SK-N-SH treated with all-trans-retinoic acid at 6 μM for 48 hours (cell line): ENCODE measurements around the gene C16orf54.
"Not testable (repeated sequence)": the region's sequence is repeated elsewhere in the genome, so short reads cannot be mapped to it uniquely, and the experiment has no call there.

ENCODE experiments used
- CSDC2 ChIP-seq: fragments of 250-450 bp; sonication (Bioruptor Pico); IDR thresholded peaks from 2 replicates; pipeline ENCODE4 v1.5.0; 2020; ENCODE audit warnings: mild to moderate bottlenecking, moderate library complexity
- ESRRG ChIP-seq: fragments of 250-450 bp; sonication (Bioruptor Pico); IDR thresholded peaks from 2 replicates; pipeline ENCODE4 v1.6.1; 2021; ENCODE audit warnings: mild to moderate bottlenecking
- ISL1 ChIP-seq: fragments of 250-450 bp; sonication (Bioruptor Pico); IDR thresholded peaks from 2 replicates; pipeline ENCODE4 v2.1.2; 2022; ENCODE audit warnings: mild to moderate bottlenecking, moderate library complexity
- OSR1 ChIP-seq: fragments of 250-450 bp; sonication (Bioruptor Pico); IDR thresholded peaks from 2 replicates; pipeline ENCODE4 v1.8.0; 2022; ENCODE audit warnings: moderate library complexity, mild to moderate bottlenecking, inconsistent platforms
- SNAI2 ChIP-seq: fragments of 250-450 bp; sonication (Bioruptor Pico); IDR thresholded peaks from 2 replicates; pipeline ENCODE4 v1.5.0; 2020; ENCODE audit warnings: mild to moderate bottlenecking, moderate library complexity
- TCF4 ChIP-seq: fragments of 250-450 bp; sonication (Bioruptor Pico); IDR thresholded peaks from 2 replicates; pipeline ENCODE4 v1.8.0; 2021; ENCODE audit warnings: mild to moderate bottlenecking, moderate library complexity, borderline replicate concordance
- ZFP30 ChIP-seq: fragments of 450-650 bp; formaldehyde crosslinking; IDR thresholded peaks from 2 replicates; pipeline ENCODE4 v1.5.0; 2022; ENCODE audit warnings: mild to moderate bottlenecking, moderate library complexity
- TF ChIP-seq, protein P1 (sequence below): fragments of 250-450 bp; sonication (Bioruptor Pico); IDR thresholded peaks from 2 replicates; pipeline ENCODE4 v1.5.1; 2021; ENCODE audit warnings: mild to moderate bottlenecking, moderate library complexity
- TF ChIP-seq, protein P2 (sequence below): fragments of 250-450 bp; sonication (Bioruptor Pico); IDR thresholded peaks from 2 replicates; pipeline ENCODE4 v1.5.1; 2020; ENCODE audit warnings: low read depth, mild to moderate bottlenecking, moderate library complexity
- TF ChIP-seq, protein P3 (sequence below): fragments of 250-450 bp; sonication (Bioruptor Pico); IDR thresholded peaks from 2 replicates; pipeline ENCODE4 v1.8.0; 2020; ENCODE audit warnings: mild to moderate bottlenecking, moderate library complexity, borderline replicate concordance

DNA sequence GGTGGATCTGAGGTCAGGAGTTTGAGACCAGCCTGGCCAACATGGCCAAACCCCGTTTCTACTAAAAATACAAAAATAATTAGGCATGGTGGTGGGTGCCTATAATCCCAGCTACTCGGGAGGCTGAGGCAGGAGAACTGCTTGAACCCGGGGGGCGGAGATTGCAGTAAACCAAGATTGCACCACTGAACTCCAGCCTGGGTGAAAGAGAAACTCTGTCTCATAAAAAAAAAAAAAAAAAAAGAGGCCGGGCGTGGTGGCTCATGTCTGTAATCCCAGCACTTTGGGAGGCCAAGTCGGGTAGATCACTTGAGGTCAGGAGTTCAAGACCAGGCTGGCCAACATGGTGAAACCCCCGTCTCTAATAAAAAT is 15.5 kb upstream of the C16orf54 start:
- not testable (repeated sequence) for TF ChIP-seq TCF4 (CRISPR knock-in tag); ISL1 (CRISPR knock-in tag); CSDC2 (CRISPR knock-in tag); OSR1 (CRISPR knock-in tag); ESRRG (CRISPR knock-in tag); SNAI2 (CRISPR knock-in tag); ZFP30
- TF ChIP-seq, protein P1, sequence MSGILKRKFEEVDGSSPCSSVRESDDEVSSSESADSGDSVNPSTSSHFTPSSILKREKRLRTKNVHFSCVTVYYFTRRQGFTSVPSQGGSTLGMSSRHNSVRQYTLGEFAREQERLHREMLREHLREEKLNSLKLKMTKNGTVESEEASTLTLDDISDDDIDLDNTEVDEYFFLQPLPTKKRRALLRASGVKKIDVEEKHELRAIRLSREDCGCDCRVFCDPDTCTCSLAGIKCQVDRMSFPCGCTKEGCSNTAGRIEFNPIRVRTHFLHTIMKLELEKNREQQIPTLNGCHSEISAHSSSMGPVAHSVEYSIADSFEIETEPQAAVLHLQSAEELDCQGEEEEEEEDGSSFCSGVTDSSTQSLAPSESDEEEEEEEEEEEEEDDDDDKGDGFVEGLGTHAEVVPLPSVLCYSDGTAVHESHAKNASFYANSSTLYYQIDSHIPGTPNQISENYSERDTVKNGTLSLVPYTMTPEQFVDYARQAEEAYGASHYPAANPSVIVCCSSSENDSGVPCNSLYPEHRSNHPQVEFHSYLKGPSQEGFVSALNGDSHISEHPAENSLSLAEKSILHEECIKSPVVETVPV (CRISPR knock-in tag): not testable (repeated sequence)
- TF ChIP-seq, protein P2, sequence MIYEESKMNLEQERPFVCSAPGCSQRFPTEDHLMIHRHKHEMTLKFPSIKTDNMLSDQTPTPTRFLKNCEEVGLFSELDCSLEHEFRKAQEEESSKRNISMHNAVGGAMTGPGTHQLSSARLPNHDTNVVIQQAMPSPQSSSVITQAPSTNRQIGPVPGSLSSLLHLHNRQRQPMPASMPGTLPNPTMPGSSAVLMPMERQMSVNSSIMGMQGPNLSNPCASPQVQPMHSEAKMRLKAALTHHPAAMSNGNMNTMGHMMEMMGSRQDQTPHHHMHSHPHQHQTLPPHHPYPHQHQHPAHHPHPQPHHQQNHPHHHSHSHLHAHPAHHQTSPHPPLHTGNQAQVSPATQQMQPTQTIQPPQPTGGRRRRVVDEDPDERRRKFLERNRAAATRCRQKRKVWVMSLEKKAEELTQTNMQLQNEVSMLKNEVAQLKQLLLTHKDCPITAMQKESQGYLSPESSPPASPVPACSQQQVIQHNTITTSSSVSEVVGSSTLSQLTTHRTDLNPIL (CRISPR knock-in tag): not testable (repeated sequence)
- TF ChIP-seq, protein P3, sequence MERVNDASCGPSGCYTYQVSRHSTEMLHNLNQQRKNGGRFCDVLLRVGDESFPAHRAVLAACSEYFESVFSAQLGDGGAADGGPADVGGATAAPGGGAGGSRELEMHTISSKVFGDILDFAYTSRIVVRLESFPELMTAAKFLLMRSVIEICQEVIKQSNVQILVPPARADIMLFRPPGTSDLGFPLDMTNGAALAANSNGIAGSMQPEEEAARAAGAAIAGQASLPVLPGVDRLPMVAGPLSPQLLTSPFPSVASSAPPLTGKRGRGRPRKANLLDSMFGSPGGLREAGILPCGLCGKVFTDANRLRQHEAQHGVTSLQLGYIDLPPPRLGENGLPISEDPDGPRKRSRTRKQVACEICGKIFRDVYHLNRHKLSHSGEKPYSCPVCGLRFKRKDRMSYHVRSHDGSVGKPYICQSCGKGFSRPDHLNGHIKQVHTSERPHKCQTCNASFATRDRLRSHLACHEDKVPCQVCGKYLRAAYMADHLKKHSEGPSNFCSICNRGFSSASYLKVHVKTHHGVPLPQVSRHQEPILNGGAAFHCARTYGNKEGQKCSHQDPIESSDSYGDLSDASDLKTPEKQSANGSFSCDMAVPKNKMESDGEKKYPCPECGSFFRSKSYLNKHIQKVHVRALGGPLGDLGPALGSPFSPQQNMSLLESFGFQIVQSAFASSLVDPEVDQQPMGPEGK (CRISPR knock-in tag): not testable (repeated sequence)
